NCI-H2227 (cell line): ENCODE measurements around the gene HTT-AS.
"Not testable (repeated sequence)": the region's sequence is repeated elsewhere in the genome, so short reads cannot be mapped to it uniquely, and the experiment has no call there.

Experiments used
- DNase-seq: peaks from one replicate; lab custom pipeline; 2025; ENCODE audit not compliant: unreplicated experiment; lab: John Stamatoyannopoulos, UW

Gene HTT-AS

DNA sequence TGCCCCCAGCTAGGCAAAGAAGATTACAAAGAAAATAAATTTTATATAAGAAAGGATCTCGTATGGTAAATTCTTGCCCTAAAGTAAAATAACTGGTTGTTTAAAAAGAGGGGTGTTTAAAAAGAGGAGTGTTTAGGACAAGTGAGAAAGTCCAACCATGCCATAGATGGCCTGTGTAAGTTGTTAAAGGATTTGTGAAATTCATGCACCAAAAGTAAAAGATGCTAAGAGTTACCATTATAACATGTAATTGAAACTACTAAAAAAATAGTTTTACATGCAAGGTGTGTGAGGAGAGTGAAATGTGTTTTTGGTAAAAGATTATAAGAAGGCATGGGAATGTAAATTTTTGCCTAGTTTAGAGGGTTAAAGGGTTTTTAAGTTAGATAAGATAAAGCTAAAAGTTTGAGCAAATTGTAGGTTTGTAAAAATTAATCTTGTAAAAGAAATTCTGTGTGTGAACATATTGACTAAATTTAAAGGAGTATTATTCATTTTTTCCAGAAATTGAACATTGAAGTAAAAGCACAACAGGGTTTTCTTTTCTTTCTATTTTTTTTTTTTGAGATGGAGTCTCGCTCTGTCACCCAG is 20.1 kb downstream of the HTT-AS start:
- DNase-seq: no peak

GRCh38 chr4:3051141-3051897 is 23.0 kb downstream of the HTT-AS start:
- DNase-seq: not testable (repeated sequence)

DNA sequence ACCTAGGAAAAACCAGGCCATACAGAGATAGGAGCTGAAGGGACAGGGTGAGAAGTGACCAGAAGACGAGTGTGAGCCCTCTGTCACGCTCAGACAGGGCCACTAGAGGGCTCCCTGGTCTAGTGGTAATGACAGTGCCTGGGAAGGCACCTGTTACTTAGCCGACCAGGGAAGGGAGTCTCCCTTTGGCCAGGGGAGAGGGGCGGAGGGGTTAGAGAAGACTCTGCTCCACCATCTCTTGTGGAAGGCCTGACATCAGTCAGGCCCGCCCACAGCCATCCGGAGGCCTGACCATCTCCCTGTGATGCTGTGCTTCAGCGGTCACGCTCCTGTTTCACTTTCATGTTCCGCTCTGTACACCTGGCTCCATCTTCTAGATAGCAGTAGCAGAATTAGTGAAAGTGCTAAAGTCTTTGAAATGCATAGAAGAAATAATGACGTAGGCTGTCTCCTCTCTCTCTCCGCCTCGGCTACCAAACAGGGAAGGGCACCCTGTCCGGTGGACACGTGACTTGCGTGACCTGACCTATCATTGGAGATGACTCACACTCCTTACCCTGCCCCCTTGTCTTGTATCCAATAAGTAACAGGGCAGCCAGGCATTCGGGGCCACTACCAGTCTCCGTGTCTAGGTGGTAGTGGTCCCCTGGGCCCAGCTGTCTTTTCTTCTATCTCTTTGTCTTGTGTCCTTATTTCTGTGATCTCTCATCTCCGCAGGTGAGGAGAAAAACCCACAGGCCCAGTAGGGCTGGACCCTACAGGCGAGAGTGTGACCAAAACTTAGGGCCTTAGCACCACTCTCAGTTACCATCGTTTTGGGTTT is 26.7 kb downstream of the HTT-AS start:
- DNase-seq: peak; percentile 59

GRCh38 chr4:3046623-3047022 is 27.7 kb downstream of the HTT-AS start:
- no peak for DNase-seq

- DNase-seq: no peak
Measured at GRCh38 chr4:3046162-3046561, 28.2 kb downstream of the HTT-AS start.

- DNase-seq: no peak
Measured at GRCh38 chr4:3044870-3045819, 29.2 kb downstream of the HTT-AS start.

- DNase-seq: no peak
Measured at GRCh38 chr4:3043282-3044020, 30.9 kb downstream of the HTT-AS start.

DNA sequence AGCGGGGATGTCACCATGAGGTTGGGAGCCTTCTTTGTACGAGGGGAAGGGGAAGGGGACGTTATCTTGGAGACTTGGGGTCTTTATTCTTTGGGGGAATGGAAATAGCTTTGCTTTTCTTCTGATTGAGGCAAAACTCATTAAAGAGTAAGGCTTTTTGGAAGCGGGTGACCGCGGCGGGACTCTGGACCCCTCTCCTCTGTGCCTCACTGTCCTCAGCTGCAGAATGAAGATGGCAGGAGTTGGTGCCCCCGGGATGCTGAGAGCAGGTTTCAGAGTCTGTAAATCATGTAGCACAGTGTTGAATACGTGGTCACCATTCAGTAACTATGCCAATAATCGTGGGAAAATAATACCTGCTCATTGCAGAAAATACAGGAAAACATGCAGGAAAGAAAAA is 32.1 kb downstream of the HTT-AS start:
- DNase-seq: no peak

DNA sequence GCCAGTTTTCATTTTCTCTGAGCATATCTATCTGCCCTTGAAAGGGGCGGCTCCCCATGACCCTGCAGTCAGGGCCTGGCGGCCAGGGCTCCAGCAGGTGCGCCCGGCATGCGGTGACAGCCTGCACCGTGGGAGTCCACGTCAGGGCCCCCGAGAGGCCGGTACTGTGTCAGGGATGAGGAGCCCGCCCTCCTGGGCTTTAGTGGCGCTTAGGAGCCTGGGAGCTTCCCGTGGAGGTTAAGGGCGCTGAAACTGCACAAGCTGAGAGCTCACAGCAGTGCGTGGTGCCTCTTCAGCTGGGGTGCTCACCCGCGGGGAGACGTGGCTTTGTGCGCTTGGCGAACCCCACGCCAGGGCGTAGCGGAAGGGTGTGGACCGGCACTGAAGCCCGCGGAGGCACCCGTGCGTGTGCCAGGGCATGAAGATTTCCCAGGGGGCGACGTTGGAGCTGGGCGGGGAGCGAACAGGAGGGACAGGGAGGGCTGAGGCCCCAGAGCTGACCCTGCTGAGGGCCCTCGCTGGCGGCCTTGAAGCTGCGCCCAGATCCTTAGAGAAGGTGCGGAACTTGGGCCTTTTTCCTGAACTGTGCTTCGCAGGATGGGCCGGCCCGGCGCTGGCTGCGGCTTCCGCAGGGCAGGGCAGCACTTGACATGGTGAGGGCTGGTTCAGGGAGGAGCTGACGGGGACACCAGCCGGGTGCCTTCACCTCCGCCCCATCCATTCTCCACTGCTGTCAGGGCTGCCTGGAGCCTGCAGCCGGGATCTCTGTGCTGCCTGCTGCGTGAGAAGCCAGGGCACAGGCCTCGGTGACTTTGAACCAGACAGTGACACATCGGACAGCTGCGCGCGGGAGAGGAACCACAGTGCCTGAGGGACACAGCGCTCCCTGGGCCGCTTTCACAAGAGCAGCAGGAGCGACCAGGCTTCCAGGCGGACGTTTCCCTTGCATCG is 32.9 kb downstream of the HTT-AS start:
- DNase-seq: peak; percentile 51

- no peak for DNase-seq
Measured at GRCh38 chr4:3040452-3041191, 33.7 kb downstream of the HTT-AS start.

DNA sequence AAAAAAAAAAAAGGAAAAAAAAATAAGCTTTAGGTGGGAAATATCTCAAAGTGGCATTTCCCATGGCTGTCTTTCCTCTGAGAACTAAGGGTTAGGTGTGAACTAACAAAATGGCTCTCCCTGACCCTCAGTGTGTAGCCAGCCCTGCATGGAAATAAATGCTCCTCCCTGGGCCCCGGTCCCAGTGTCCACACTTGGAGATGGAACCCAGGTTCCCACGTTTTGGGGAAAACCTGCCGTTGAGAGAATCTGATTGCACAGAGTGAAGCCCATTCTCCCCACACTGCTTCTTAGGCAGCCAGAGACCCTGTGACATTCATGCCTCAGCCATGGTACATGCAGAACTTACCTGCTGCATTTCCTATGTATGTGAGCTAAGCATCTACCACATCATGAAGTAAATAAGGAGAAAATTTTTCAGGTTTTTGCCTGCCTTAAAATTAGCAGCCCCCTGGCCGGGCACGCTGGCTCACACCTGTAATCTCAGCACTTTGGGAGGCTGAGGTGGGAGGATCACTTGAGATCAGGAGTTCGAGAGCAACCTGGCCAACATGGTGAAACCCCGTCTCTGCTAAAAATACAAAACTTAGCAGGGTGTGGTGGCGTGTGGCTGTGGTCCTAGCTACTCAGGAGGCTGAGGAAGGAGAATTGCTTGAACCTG is 34.5 kb downstream of the HTT-AS start:
- no peak for DNase-seq

- DNase-seq: no peak
Measured at GRCh38 chr4:3037957-3038461, 36.3 kb downstream of the HTT-AS start.

DNA sequence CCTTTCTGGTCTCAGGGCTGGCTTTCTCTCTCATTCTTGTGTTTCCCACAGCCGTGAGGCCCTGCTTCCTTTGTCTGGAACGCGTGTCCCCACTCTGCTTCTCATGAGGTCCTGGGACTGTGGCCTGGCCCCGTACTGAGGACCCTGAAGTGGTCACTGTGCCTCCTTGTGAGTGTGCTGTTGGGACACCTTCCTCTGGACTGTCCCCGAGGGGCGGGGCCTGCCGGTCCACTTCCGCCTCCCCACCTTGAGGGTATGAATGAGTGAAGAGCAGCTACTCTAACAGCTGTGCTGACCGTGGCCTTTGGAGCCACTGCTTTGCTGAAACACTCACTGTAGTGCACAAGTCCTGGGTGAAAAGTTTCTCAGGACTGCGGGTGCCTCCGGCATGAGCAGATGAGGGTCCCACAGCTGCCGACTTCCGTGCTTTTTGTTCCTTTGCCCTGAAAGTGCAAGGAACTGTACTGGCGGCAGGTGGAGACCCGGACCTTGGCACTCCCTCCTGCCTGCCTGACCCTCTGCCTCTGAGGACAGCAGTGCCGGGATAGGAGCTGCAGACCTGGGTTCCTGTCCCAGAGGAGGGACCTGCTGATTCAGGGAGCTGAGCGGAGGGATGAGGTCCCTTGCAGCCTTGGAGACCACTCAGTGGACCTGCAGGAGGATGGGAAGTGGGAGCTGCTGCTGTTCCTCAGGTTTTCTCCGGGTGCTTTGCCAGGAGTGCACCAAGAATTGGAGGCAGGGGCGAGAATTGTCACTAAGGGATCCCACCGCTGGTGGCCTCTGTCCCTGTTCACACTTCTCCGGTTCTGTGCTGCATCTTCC is 38.0 kb downstream of the HTT-AS start:
- DNase-seq: no peak

DNA sequence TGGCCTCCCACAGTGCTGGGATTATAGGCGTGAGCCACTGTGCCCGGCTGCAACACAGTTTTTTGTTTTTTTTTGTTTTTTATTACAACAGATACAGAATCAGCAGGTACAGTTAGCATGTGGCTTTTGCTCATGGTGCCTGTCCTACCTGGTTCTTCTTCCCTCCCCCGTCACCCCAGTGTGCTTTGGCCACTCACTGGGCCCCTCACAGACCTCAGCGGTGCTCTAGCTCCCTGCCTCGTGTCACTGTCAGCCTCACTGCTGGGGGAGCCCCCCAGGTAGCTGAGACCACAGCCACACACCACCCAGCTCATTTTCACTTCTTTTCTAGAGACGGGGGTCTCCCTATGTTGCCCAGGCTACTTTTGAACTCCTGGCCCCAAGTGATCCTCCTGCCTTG is 38.7 kb downstream of the HTT-AS start:
- no peak for DNase-seq

GRCh38 chr4:3035249-3035648 is 39.1 kb downstream of the HTT-AS start:
- no peak for DNase-seq

DNA sequence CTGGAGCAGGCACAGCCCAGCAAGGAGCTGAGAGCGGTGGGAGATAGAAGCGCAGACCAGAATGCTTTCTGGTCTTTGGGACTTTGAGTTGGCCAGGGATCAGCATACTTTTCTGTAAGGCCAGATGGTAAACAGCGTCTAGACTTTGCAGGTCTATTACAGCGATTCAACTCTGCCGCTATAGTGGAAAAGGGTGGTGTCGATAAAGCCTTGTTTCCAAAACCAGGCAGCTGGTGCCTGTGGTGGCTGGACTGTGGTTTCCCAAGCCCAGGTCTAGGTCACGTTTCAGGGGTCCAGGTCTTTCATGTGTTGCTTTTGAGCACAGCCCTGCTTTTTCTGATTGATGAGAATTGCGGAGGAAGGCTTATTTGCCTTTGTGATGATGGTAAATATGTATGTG is 40.1 kb downstream of the HTT-AS start:
- DNase-seq: no peak
